Suprapubic skin (tissue), 4 donors: ENCODE results near the gene GLUD1. TPM values are rescaled to one million over a fixed set of nuclear protein-coding genes. Genes with fewer than 3 reads are reported as not detected.
"Not testable (repeated sequence)": the region's sequence is repeated elsewhere in the genome, so short reads cannot be mapped to it uniquely, and the experiment has no call there.

Source experiments
- DNase-seq, 2 donors: peaks; one replicate each; pipeline ENCODE4 v3.0.0-alpha.2; 2019; ENCODE audit warnings: low spot score in 2 of 2
- H3K27ac ChIP-seq: fragments of 200-600 bp; sonication (generic); one replicate; pipeline ENCODE4 v1.5.1; 2019
- H3K27me3 ChIP-seq: fragments of 200-600 bp; sonication (generic); one replicate; pipeline ENCODE4 v1.5.1; 2019
- H3K36me3 ChIP-seq: fragments of 200-600 bp; sonication (generic); one replicate; pipeline ENCODE4 v1.5.1; 2019
- H3K4me1 ChIP-seq: fragments of 200-600 bp; sonication (generic); one replicate; pipeline ENCODE4 v1.5.1; 2019
- H3K4me3 ChIP-seq: fragments of 200-600 bp; sonication (generic); one replicate; pipeline ENCODE4 v1.5.1; 2019; ENCODE audit warnings: mild to moderate bottlenecking
- H3K9me3 ChIP-seq: fragments of 200-600 bp; sonication (generic); one replicate; pipeline ENCODE4 v1.5.1; 2019
- EP300 ChIP-seq: sonication (generic); formaldehyde crosslinking; IDR thresholded peaks from one replicate; pipeline ENCODE4 v1.6.1; 2017; ENCODE audit warnings: antibody characterized with exemption
- POLR2A ChIP-seq, 2 donors: fragments of 450-650 bp; IDR thresholded peaks; one replicate each; pipeline ENCODE4 v1.6.1; 2017; ENCODE audit warnings: antibody characterized with exemption in 2 of 2, mild to moderate bottlenecking in 2 of 2, moderate library complexity in 2 of 2
- POLR2AphosphoS5 ChIP-seq, 3 donors: sonication (generic); formaldehyde crosslinking; IDR thresholded peaks; one replicate each; pipeline ENCODE4 v1.6.1; 2017; ENCODE audit warnings: antibody characterized with exemption in 3 of 3
- WGBS: methylation state at CpG from one replicate; pipeline ENCODE4 v1.1.5; 2018; 5-methylcytosine and 5-hydroxymethylcytosine counted together
- total RNA-seq, 4 donors: library from RNA; depleted of rRNA; stranded (reverse); fragments of >200 nt; gene quantifications; one replicate each; pipeline ENCODE4 v1.1.0, GENCODE V29; 2016
- TF ChIP-seq, protein P1 (sequence below), 2 donors: fragments of 200-600 bp in 1 of 2; fragments of 450-650 bp in 1 of 2; sonication (generic) in 1 of 2; IDR thresholded peaks; one replicate each; pipeline ENCODE4 v1.5.1; 2016 to 2019; ENCODE audit warnings: antibody characterized with exemption in 2 of 2, mild to moderate bottlenecking in 1 of 2, moderate library complexity in 1 of 2

GLUD1 gene
- total RNA-seq, 4 donors from 2014 or later = 160 to 187 (median 174) TPM

DNA sequence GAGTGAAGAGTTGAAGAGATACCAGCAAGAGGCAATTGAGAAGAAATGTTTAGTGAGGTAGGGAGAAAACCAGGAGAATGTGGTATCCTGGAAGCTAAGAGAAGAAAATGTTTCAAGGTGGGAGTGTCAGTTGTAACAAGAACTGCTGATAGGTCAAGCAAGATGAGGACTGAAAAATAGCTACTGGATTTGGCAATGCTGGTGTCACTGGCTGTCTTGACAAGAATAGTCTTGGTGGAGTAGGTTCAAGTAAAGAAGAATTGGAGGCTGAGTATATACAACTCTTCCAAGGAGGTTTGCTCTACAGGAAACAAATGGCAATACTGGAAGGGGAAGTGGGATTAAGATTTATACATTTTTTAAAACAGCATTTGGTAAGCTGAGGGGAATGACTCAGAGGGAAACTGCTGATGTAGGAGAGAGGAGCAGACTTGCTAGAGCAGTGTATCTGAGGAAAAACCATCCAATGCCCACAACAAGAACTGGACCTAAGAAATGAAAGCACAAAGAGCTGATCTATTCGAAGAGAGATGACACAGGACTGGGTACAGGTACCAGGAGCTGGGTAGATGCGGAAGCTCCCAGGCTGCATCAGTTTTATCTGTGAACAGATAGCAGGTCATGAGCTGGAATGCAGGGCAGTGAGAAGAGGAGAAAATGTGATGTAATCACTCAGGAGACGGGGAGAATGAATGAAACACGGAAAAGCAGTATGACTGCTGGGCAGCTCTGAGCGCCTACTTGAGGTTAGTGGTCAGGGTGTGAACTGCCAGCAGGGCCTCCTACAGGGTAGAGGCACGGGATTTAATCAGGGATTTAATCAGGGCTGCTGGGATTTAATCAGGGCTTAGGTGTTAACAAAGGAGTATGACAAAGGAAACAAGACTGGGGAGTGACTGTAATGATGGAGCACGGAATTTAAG lies 40.0 kb downstream of the GLUD1 start:
- H3K9me3 ChIP-seq = no peaks in the 10 kb centered on the region
- no peak for DNase-seq
- H3K27me3 ChIP-seq = no peaks in the 10 kb centered on the region
- peaks cover 86% of the 10 kb centered on the region for H3K36me3 ChIP-seq
- WGBS = 62% methylated on average over 7 of the region's 7 CpGs
- H3K4me3 ChIP-seq = no peak overlapping the region
- TF ChIP-seq POLR2A (IDR thresholded peaks at IDR 0.05) (no peak), EP300 (no peak), POLR2AphosphoS5 (IDR thresholded peaks at IDR 0.05) (no peak)
- TF ChIP-seq, protein P1, sequence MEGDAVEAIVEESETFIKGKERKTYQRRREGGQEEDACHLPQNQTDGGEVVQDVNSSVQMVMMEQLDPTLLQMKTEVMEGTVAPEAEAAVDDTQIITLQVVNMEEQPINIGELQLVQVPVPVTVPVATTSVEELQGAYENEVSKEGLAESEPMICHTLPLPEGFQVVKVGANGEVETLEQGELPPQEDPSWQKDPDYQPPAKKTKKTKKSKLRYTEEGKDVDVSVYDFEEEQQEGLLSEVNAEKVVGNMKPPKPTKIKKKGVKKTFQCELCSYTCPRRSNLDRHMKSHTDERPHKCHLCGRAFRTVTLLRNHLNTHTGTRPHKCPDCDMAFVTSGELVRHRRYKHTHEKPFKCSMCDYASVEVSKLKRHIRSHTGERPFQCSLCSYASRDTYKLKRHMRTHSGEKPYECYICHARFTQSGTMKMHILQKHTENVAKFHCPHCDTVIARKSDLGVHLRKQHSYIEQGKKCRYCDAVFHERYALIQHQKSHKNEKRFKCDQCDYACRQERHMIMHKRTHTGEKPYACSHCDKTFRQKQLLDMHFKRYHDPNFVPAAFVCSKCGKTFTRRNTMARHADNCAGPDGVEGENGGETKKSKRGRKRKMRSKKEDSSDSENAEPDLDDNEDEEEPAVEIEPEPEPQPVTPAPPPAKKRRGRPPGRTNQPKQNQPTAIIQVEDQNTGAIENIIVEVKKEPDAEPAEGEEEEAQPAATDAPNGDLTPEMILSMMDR (IDR thresholded peaks at IDR 0.05) = no peak
- H3K4me1 ChIP-seq = peaks cover 12% of the 10 kb centered on the region
- peak overlapping the region; percentile 17 for H3K27ac ChIP-seq

GRCh38 chr10:87053577-87054181 lies 41.0 kb downstream of the GLUD1 start:
- no peak for DNase-seq
- TF ChIP-seq POLR2A (IDR thresholded peaks at IDR 0.05) = no peak
- H3K4me1 ChIP-seq = peaks cover 12% of the 10 kb centered on the region
- peaks cover 86% of the 10 kb centered on the region for H3K36me3 ChIP-seq
- no peaks in the 10 kb centered on the region for H3K9me3 ChIP-seq
- 92% methylated on average over 7 of the region's 7 CpGs for WGBS
- no peaks in the 10 kb centered on the region for H3K27me3 ChIP-seq
- H3K4me3 ChIP-seq = no peak overlapping the region
- H3K27ac ChIP-seq = no peak overlapping the region

- TF ChIP-seq POLR2AphosphoS5 (IDR thresholded peaks at IDR 0.05) (peak in 1 of 3 donors; percentile 17), EP300 (no peak), POLR2A (IDR thresholded peaks at IDR 0.05) (no peak)
- Histone ChIP-seq H3K4me1 (peaks cover 12% of the 10 kb centered on the region), H3K27ac (no peak overlapping the region), H3K36me3 (peaks cover 86% of the 10 kb centered on the region), H3K4me3 (no peak overlapping the region), H3K9me3 (no peaks in the 10 kb centered on the region), H3K27me3 (no peaks in the 10 kb centered on the region)
- 34% methylated on average over 3 of the region's 3 CpGs for WGBS
- no peak for DNase-seq
Measured at GRCh38 chr10:87053111-87053510, 41.5 kb downstream of the GLUD1 start.

DNA sequence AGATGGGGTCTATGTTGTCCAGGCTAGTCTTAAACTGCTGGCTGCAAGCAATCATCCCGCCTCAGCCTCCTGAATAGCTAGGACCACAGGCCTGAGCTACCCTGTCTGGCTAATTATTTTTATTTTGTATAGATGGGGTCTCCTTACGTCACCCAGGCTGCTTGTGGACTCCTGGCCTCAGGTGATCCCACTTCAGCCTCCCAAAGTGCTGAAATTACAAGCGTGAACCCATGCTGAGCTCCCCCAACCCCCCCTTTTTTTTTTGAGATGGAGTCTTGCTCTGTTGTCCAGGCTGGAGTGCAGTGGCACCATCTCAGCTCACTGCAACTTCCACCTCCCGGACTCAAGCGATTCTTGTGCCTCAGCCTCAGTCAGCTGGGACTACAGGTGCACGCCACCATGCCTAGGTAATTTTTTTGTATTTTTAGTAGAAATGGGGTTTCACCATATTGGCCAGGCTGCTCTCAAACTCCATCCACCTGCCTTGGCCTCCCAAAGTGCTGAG lies 49.2 kb downstream of the GLUD1 start:
- no peak for DNase-seq
- Histone ChIP-seq H3K27me3 (no peaks in the 10 kb centered on the region), H3K36me3 (peaks cover 45% of the 10 kb centered on the region), H3K9me3 (no peaks in the 10 kb centered on the region), H3K4me3 (no peak overlapping the region), H3K4me1 (no peaks in the 10 kb centered on the region), H3K27ac (no peak overlapping the region)
- WGBS = 76% methylated on average over 6 of the region's 6 CpGs
- TF ChIP-seq, protein P1 (IDR thresholded peaks at IDR 0.05) = no peak
- TF ChIP-seq EP300 (no peak), POLR2A (IDR thresholded peaks at IDR 0.05) (no peak), POLR2AphosphoS5 (IDR thresholded peaks at IDR 0.05) (no peak)

GRCh38 chr10:87043579-87043978 lies 51.1 kb downstream of the GLUD1 start:
- peaks cover 26% of the 10 kb centered on the region for H3K36me3 ChIP-seq
- H3K9me3 ChIP-seq, H3K4me1 ChIP-seq, DNase-seq, H3K4me3 ChIP-seq, H3K27me3 ChIP-seq, H3K27ac ChIP-seq: not testable (repeated sequence)
- WGBS = 96% methylated on average over 7 of the region's 7 CpGs

- Histone ChIP-seq H3K4me3 (no peak overlapping the region), H3K27ac (peak overlapping the region; percentile 27), H3K9me3 (no peaks in the 10 kb centered on the region), H3K27me3 (no peaks in the 10 kb centered on the region), H3K36me3 (no peaks in the 10 kb centered on the region), H3K4me1 (peaks cover 14% of the 10 kb centered on the region)
- WGBS = 39% methylated on average over 2 of the region's 2 CpGs
- TF ChIP-seq EP300 (no peak), POLR2AphosphoS5 (IDR thresholded peaks at IDR 0.05) (no peak), POLR2A (IDR thresholded peaks at IDR 0.05) (no peak)
- TF ChIP-seq, protein P1 (IDR thresholded peaks at IDR 0.05) = no peak
- no peak for DNase-seq
Measured at GRCh38 chr10:87038786-87039185, 55.9 kb downstream of the GLUD1 start.
